ENCODE measurements around the gene MRC2.

The MRC2 gene

DNA sequence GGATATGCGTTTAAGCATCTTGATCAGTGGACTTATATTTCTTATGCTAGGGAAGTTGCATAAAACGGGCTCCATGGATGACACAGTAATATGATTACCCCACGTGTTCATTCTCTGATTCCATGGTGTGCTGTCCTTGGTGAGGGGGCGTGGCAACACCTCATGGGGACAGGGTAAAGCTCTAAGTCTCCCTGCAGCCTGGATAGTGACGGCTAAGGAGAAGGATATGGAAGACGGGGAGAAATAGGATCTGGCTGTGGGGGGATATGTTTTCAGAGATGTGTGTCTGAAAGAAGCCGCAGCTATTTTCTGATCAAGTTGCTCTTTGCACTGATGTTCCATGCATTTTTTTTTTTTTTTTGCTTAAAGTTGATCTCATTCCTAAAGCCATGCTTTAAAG lies 96.4 kb downstream of the MRC2 start:
- DNase-seq (ENCODE audit: low read depth) = no peak

DNA sequence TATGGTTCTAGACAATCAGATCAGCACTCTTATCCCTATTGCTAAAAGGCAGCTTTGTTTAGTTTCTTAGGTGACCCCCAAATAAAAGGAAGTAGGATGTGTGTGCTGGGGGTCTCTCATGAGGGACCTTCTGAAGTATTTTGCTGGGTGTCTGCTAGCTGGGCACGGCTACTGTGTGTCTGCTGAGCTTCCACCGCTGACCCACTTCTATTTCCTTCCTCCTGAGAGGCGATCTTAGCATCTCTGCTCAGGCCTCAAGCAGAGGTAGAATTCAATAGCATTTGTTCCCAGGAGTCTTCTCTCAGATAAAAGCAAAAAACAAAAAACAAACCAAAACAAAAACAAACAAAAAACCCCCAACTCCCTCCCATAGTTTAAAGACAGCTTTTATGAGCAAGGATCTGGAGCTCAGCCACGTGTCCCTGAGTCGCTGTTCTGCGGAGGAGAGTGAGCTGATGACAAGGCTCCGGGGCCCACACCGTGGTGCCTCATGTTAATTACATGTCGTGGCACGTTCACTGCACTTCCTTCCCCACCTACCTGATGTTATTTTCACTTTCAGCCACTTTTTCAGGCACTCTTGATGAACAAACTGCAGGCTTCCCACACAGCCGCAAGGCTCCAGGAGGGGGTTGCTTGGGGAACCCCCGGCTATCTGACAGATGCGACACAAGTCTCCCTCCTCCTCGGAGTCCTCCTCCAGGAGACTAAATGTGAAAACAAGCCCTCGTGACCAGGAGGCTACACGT lies 97.1 kb downstream of the MRC2 start:
- no peak for DNase-seq (ENCODE audit: low read depth)

DNA sequence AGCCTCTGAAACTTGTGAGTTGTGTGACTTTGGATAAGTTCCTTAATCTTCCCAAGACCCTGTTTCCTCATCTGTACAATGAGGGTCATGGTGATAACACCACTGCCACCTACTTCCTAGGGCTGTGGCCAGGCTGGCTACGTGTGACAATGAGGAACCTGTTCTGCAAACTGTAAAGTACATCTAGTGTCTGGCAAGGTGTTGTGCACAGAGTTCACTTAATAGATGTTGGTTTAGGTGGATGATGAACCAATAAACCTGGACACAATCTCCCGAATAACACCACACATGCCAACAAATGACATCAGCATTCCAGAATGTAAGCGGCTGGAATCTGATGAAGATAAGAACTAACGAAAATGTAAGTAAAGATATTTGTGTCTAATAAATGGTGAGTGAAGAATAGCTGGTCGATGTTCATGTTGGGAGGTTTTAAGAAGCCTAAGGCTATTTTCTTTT lies 98.3 kb downstream of the MRC2 start:
- DNase-seq (ENCODE audit: low read depth) = no peak

DNA sequence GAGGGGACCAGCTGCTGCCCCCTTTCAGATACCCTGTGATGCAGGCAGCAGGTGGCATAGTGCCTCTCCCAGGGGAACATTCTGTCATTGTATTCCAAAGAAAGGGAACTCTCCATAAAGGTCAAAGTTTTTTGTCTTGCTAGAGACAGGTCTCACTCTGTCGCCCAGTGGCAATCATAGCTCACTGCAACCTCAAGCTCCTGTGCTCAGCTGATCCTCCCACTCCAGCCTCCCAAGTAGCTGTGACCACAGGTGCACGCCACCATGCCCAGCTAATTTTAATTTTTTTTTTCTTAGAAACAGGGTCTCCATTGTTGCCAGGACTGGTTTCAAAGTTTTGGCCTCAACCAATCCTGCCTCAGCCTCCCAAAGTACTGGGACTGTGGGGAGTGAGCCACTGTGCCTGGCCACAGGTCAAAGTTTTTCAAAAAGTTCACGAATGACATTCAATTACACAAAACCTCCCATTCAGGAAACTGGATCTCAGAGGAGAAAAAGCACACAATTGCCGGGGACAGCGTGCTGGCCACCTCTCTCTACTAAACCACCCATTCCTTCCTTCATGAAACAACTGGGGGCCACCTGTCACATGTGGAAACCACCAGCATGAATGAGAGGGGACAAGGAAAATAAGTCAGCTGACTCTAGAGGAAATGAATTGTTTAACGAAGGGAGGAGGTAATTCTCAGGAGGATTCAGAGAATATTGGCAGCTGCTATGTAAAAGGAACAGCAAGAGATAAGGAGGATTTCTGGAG lies 100.6 kb downstream of the MRC2 start:
- DNase-seq (ENCODE audit: low read depth) = no peak

DNA sequence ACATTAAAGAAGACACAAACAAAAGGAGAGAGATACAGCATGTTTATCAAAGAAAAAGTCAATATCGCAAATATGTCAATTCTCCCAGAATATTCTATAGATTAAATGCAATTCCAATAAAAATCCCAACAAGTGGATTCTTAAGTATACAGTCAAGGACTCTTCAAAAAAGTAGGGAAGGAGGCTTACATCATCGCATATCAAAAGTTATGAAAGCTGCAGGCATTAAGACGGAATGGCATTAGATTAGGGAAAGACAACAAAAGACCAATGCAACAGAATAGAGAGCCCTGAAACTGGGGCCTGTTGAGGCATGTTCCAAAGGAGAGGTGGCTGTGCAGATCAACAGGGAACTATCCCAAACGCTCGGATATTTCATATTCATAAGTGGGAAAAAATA lies 104.7 kb downstream of the MRC2 start:
- DNase-seq (ENCODE audit: low read depth) = no peak

DNA sequence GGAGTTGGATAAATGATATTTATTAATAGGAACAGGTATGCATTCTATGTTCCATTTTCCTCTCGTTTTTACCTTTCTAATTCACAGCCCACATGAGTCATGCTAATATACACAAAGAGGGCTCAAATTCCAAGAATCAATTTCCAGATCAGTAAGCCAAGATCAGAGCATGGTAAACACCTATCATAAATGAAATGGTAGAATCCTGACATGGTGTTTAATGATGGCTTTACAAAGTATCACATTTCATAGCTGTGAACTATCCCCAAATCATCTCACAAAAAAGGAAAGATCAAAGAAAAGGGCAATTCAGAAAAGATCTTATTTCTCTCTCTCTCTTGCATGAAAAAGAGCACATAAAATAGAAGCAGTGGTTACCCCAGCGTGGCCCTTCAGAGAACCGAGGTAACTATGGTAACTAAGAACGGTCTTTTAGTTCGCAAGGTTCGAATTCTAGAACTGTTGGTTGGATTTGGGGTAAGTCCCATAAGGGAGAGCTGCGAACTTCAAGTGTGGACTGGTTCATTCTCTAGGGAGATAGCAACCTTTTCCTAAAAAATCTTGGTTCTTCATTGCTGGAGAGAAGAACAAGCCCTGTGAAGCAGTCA lies 107.7 kb downstream of the MRC2 start:
- DNase-seq (ENCODE audit: low read depth) = no peak

DNA sequence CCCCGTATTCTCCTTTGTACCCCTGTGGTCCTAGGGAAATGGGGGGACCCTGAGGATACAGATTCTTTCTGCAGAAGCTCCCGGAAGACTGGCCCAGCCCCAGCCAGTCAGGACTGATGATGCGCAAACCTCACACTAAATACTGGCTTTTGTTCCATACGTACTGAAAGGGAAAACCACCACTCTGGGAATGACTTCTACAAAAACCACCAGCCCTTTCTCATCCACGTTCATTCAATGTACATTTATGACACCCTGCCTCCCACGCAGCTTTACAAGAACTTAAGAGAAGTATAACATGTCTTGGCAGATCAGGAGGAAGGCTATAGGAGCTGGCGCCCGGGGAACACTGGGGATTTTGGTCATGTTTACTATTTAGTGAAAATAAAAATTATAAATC lies 110.0 kb downstream of the MRC2 start:
- DNase-seq (ENCODE audit: low read depth) = no peak

DNA sequence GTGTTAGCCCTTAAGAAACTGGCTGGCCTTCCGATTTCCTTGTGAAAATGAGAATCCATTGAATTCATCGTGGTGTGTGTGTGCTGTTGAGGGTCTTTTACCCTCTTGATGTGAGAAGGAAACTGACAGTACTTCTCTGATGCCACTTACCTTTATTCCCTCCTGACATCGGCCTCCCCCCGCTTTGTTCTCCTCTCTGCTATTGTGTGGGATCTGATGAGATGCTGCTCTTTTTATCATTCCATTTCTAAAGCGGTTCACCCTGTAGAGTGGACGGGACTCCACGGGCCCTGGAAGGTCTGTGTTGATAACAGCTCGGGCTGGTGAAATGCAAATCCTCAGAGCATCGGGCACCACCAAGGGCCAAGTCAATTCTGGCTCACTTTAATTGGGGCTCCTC lies 110.8 kb downstream of the MRC2 start:
- DNase-seq (ENCODE audit: low read depth) = no peak

DNA sequence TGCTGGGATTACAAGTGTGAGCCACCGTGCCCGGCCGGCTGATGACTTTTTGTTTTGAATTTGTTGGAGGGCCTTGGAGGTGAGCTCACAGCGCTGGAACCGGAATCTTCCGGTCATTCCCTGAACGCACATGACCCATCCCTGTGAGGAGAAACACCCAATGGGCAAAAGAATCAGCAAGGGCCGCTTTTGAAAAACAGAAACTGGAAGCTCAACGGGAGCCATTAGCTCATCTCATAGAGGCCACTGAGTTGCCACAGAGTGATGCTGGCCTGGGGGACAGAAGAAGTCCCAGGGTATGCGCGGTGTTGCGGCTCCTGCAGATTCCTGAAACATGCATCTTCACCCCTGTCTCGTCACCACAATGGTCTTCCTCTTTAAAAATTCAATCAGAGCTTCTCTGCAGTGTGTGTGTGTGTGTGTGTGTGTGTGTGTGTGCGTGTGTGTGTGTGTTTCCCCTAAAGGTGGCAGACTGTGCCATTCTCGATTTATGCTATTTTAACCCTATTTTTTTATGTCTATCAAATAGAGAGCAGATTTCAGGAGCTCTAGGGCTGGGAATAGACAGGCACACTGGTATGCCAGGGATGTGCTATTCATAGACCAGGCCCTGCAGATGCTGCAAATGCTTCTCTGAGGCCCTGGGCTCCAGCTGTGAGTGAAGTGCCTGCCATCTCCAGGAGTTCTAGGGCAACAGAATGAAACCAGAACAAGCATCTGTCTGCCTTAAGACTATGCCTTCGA lies 112.3 kb downstream of the MRC2 start:
- DNase-seq (ENCODE audit: low read depth) = no peak

DNA sequence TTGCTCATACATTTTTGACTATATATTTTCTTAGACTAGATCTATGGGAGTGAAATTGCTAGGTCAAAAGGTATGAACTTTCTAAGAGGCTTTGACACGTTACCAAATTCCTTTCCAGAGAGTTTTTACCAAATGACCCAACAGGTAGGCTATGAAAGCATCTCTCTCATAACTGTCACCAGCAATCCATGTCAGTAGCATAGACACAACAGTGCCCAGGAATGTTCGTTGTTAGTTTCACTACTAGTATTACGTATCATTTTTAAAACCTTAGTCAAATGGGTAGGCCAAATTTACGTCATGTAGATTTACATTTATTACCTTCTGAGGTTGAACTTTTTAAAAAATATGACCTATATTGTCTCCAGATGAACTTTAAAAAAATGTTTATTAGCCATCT lies 113.8 kb downstream of the MRC2 start:
- no peak for DNase-seq (ENCODE audit: low read depth)

Data from fibroblast of the conjunctiva (primary cell).